Measurements from ENCODE around the gene DGKI.
A peak's percentile ranks its signal among the peaks of the same experiment; 100 is the strongest.

The DGKI gene

DNA sequence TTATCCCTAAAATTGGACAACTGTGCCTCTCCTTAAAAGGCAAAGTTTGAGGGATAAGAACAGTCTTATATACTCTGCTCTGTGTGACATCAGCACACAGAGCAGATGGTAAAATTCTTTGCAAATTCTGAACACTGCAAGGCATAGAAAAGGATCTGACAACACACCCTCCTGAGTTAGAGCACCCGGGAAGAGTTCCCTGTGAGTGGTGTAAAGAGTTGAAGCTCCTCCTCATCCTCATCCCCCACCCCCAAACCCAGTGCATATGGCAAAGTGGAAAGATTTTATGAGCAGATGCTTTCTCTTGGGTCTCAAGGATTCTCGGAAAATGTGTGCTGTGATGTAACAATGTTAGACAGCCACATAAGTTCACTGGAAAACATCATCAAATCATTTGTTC lies 40.0 kb upstream of the DGKI start:
- DNase-seq (ENCODE audit: low read depth) = no peak
- H3K4me3 ChIP-seq (ENCODE audit: control insufficient read depth, low read depth, low read length) = no peak overlapping the region
- TF ChIP-seq, protein P1, sequence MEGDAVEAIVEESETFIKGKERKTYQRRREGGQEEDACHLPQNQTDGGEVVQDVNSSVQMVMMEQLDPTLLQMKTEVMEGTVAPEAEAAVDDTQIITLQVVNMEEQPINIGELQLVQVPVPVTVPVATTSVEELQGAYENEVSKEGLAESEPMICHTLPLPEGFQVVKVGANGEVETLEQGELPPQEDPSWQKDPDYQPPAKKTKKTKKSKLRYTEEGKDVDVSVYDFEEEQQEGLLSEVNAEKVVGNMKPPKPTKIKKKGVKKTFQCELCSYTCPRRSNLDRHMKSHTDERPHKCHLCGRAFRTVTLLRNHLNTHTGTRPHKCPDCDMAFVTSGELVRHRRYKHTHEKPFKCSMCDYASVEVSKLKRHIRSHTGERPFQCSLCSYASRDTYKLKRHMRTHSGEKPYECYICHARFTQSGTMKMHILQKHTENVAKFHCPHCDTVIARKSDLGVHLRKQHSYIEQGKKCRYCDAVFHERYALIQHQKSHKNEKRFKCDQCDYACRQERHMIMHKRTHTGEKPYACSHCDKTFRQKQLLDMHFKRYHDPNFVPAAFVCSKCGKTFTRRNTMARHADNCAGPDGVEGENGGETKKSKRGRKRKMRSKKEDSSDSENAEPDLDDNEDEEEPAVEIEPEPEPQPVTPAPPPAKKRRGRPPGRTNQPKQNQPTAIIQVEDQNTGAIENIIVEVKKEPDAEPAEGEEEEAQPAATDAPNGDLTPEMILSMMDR (conservative IDR thresholded peaks at IDR 0.05; ENCODE audit: control insufficient read depth, insufficient read depth, low read depth, low read length) = no peak

DNA sequence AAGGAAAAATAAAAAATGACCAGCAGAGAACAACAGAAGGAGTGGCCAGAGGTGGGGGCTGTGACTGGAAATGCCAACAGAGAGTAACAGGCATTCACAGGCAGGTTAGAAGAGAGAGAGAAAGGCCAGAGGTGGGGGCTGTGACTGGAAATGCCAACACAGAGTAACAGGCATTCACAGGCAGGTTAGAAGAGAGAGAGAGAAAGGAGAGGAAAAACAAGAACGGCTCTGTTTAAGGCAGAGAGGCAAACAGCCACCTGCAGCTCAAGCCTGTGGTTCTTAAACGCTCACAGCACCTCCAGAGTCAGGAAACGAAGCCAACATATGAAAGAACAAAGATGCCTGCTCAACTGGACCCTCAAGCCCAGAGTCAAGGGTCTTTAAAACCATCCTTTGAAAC lies 39.5 kb upstream of the DGKI start:
- no peak overlapping the region for H3K4me3 ChIP-seq (ENCODE audit: control insufficient read depth, low read depth, low read length)
- no peak for DNase-seq (ENCODE audit: low read depth)
- TF ChIP-seq, protein P1 (conservative IDR thresholded peaks at IDR 0.05; ENCODE audit: control insufficient read depth, insufficient read depth, low read depth, low read length) = no peak

DNA sequence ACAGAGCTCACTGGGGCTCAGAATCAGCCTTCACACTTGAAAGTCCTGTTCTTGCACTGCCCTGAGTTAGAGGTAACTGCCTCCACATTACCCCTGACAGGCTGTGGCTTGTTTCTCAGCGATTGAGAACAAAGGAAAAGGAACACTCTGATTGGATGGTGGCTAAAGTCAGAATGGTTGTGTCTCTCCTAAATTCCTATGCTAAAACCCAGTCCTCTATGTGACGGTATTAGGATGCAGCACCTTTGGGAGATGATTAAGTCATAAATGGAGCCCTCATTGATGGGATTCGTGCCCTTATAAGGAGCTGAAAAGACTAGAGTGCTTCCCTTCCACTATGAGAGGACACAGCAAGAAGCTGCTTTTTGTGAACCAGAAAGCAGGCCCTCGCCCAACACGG lies 38.9 kb upstream of the DGKI start:
- TF ChIP-seq, protein P1 (conservative IDR thresholded peaks at IDR 0.05; ENCODE audit: control insufficient read depth, insufficient read depth, low read depth, low read length) = no peak
- no peak for DNase-seq (ENCODE audit: low read depth)
- no peak overlapping the region for H3K4me3 ChIP-seq (ENCODE audit: control insufficient read depth, low read depth, low read length)

DNA sequence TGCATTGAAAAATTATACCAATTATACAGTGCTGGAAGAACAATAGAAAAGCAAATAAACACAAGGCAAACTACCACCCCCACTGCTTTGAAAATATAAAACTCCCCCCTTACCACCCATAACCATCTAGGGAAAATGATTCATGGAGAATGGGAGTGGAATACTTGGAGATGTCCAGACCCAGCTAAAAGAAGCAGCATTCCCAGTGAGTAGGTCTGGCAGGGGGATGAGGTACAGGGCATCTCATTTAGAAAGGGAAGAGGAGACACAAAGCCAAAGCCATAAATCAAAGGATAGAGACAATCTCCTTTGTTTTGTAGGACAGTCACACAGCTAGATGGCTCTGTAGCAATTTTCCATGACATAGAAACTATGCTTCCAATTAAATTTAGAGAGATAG lies 36.0 kb upstream of the DGKI start:
- TF ChIP-seq, protein P1 (conservative IDR thresholded peaks at IDR 0.05; ENCODE audit: control insufficient read depth, insufficient read depth, low read depth, low read length) = no peak
- peak; percentile 71 for DNase-seq (ENCODE audit: low read depth)
- no peak overlapping the region for H3K4me3 ChIP-seq (ENCODE audit: control insufficient read depth, low read depth, low read length)

DNA sequence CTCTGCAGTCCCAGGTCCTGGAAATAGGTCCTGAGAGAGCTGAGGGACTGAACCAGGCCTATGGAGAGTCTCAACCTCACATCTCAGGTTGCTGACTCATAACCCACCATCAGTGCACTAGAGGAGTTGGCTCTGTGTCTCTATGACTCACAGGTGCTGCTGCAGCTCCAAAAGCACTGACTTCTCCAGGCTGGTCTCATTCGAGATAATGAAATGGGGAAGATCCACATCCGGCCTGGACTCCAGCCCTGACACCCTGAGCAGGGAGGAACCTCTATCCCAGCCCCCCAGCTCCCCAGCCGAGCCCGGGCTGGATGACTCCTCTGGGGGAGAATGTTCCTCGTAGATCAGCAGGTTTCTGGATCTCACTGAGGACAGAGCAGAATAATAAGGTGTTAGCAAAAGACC lies 35.5 kb upstream of the DGKI start:
- DNase-seq (ENCODE audit: low read depth) = peak; percentile 100
- TF ChIP-seq, protein P1 (conservative IDR thresholded peaks at IDR 0.05; ENCODE audit: control insufficient read depth, insufficient read depth, low read depth, low read length) = no peak
- no peak overlapping the region for H3K4me3 ChIP-seq (ENCODE audit: control insufficient read depth, low read depth, low read length)

DNA sequence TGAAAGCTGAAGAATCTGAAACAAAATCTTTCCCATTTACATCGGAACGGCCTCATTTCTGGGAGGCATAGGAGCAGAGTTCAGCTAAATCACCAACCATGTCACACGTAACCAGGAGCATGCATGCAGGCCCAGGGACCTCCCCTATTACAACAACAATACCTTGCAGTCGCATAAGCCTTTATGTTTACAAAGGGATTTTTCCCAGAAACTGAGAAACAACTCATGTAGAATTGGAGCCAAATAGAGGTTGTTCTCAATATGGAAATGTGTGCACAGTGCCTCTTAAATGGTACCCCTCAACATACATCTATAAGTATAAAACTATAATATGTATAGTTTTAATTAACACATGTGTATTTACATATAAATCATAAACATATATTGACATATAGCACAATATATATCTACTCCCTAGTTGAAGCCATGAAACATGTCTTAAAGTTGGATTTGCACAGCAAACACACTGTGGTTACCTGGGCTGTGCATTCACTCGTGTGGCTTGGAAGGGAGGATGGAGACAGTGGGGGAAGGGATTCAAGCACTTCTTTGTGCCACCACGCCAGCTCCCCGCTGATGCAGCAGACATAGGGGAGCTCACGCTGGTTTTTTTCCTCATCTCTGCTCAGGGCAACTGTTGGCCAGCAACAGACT lies 35.0 kb upstream of the DGKI start:
- H3K4me3 ChIP-seq (ENCODE audit: control insufficient read depth, low read depth, low read length) = no peak overlapping the region
- no peak for DNase-seq (ENCODE audit: low read depth)
- TF ChIP-seq, protein P1 (conservative IDR thresholded peaks at IDR 0.05; ENCODE audit: control insufficient read depth, insufficient read depth, low read depth, low read length) = no peak

DNA sequence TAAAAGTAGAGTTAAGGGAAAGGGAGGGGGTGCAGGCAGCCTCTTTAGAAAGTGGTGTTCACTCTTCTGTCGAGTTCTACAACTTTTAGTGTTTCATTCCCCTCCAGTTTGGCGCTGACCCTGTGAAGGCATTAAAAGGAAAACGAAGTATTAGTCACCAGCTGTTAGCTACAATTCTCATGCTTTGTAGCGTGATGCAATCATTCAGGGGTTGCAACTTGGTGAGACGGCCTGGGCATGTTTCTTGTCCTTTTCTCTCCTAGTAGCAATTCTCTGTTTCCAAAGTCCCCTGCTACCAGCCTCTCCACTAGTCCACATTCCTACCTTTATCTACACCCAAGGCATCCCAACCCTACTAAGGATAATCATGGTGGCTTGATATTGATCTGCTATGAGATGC lies 33.7 kb upstream of the DGKI start:
- peak; percentile 93 for DNase-seq (ENCODE audit: low read depth)
- H3K4me3 ChIP-seq (ENCODE audit: control insufficient read depth, low read depth, low read length) = no peak overlapping the region
- TF ChIP-seq, protein P1 (conservative IDR thresholded peaks at IDR 0.05; ENCODE audit: control insufficient read depth, insufficient read depth, low read depth, low read length) = no peak
